H1 (cell line): Measurements from ENCODE around the gene MSI2. TPM values are rescaled to one million over a fixed set of nuclear protein-coding genes. Genes with fewer than 3 reads are reported as not detected.

Source experiments
- GABPA ChIP-seq: IDR thresholded peaks from 2 replicates; pipeline ENCODE4 v1.6.1; 2011; ENCODE audit warnings: mild to moderate bottlenecking, low read length, moderate library complexity, borderline replicate concordance; ENCODE audit not compliant: insufficient read depth
- polyA plus RNA-seq, 7 experiments: library from polyadenylated mRNA; depleted of rRNA in 3 of 7; stranded (reverse) in 5 of 7; unstranded in 2 of 7; fragments of >200 nt in 5 of 7; fragments of 200-250 nt in 2 of 7; gene quantifications; 1 replicate in 5 of 7; 2 replicates in 1 of 7; 4 replicates in 1 of 7; pipeline versions ENCODE4 v1.2.1 to v1.2.3, GENCODE V29; 2011 to 2013; ENCODE audit warnings: missing spikeins in 2 of 7, mixed read lengths in 2 of 7
- total RNA-seq: library from RNA; stranded (reverse); fragmentation: NEBNext Ultra II Directional; extraction: Animal tissue kit (Norgen Biotek cat#: 25700); gene quantifications from 2 replicates; pipeline ENCODE4 v1.2.1, GENCODE V29; 2021

Gene MSI2
- total and polyA plus RNA-seq, 2 of the 8 experiments (the other 6 are each of a cell fraction or from before 2014, with no cell fraction given) = 36.7 to 80.6 TPM

DNA sequence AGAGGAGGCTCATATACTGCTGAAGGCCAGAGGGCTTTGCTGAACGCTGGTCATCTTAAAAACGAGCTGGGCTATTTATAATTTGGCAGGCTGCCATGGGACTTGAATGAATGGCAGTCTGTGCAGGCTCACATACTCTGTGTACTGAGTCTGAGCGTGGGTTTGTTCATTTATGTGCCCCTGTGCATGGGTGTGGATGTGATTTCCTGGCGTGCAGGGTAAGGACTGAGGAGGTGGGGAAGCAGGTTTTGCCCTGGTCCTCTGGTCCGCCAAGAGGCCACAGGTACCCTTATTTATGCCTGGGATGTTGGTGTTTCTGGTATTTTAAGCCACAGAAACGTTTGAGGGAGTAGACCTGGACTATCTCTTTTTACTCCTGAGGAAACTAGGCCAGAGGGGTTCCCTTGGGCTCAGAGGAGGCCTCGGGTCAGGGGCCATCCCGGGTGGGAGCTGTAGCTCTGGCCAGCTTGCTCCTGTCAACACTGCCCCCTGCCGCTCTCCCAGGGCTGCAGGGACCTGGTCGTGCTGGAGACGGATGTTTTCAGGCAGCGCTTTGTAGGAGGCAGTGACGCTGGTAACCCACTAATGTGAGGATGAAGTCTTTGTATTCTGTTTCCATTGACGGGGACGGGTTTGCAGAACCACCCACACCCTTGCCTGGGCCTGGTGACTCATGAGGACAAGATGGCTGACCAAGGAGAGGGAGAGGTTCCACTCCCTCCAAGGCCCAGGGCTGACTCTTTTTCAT is 184.4 kb downstream of the MSI2 start (continued):
- no peak for TF ChIP-seq GABPA
